IPS-NIHi7 (cell line): ENCODE results near the gene KAZALD1.
A peak's percentile ranks its signal among the peaks of the same experiment; 100 is the strongest.
"Not testable (repeated sequence)": the region's sequence is repeated elsewhere in the genome, so short reads cannot be mapped to it uniquely, and the experiment has no call there.

Experiments
- DNase-seq: peaks from one replicate; pipeline ENCODE4 v3.0.0; 2012; ENCODE audit warnings: mixed read lengths; ENCODE audit errors: extremely low spot score

Gene KAZALD1

GRCh38 chr10:101030496-101031127 lies 31.2 kb upstream of the KAZALD1 start:
- DNase-seq = no peak

DNA sequence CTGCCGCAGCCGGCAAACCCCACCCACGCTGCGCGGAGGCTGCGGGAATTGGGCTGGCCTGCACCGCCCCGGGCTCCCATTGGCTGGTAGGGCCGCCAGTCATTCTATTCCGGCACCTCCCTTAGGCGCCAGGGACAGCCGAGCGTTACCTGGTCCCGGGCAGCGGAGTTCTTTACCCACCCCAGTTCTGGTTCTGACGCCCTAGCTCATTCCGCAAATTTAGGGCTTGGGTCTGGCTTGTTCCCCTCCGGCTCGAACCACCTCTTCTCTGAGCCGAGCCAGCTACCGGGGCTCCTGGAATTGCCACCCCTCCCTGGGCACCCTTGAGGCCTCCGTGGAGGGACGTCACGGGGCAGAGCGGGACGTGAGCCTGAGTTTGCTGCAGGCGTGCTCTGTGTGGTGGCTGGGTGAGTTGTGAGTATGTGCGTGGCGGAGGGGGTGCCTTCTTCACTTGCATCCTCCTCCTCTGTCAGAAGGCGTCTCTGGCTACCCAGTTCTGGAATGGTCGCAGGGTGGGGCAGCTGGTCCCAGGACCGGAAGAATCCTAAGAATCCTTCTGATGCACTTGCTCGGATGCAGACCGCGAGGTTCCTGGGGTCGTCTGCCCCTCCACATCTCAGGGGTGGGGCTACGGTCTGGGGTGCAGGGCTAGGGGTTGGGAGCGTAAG lies 30.5 kb upstream of the KAZALD1 start, which contains the start of the genes PDZD7 and SFXN3:
Gene PDZD7 (minus strand): TSS at position 2 of the 668 bp plus-strand sequence. CDS start 910 bp downstream, outside the sequence.
Gene SFXN3 (plus strand): TSS at position 107 of the 668 bp plus-strand sequence. CDS start 3,461 bp downstream, outside the sequence.
- DNase-seq = peak; percentile 93

DNA sequence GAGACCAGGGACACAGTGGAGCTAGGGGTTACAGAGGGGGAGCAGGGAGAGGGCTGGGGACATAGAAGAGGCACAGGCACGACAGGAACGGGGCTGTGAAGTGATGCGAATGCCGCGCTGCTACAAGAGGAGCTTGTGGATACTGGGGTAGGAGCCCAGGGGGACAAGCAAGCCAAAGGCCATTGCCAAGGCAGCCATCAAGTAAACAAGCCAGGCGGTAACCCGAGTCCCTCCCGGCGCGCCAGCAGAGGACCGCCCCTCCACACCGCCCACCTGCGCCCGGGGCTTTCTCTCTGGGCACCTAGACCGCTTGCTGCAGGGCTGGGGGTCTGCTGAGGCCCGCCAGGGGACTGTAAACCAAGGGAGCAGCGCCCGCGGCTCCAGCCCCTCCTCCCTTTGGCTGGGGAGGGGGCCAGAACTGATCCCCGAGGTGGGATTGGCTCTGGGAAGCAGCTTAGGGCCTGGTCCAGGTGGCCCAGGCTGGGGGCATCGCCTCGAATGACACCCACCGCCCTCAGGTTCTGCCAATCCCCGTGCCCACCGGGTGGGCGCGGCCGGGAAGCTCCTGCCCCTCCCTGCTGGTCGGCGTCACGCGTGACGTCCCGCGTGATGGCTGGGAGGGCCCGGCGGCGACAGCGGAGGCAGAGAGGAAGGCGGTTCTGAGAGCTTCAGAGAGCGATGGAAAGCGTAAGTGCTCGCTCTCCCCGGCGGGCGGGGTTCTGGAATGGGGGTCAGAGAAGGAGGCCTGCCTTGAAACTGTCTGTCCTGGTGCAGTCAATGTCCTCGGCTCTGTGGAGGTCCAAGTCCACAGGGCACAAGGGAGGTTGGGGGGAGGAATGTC lies 29.8 kb upstream of the KAZALD1 start:
- no peak for DNase-seq

DNA sequence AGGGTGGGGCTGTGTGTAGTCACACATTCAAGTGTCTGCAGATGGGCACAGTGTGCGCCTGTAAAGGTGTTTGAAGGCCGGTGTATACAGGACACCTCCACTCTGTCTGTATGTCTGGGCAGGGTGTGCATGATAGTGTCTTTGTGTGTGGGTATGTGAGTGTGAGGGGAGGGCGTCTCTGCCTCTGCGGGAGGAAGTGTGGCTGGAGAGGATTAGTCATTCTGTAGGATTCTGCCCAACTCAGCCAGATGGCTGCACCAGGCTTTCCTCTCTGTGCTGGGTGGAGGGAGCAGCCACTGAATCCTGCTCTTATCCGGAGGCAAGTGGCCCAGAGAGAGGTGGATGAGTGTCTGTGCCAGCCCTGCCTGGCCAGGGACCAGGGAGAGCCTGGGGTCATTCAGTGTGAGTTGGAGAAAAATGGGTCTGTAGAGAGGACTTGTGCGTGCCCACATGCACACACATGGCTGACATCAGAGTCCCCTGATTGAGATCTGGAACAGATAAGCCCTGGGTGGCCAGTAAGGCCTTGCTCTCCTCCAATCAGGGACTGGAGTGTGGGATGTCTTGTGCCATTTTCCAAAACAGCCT lies 29.1 kb upstream of the KAZALD1 start:
- no peak for DNase-seq

DNA sequence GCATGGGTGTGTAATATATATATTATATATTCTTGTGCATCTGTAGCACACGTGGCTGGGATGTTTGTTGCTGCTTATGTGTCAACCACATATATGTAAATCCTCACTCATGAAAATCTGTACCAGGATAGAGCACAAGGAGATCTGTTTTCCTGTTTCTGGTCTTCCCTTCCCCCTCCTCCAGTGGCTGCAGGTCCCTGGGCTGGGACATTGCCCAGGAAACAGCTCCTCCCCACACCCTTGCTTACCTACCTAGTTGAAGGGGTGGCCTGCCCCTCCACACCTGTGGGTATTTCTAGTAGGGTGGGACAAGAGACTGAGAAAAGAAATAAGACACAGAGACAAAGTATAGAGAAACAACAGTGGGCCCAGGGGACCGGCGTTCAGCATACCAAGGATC lies 28.5 kb upstream of the KAZALD1 start:
- no peak for DNase-seq

GRCh38 chr10:101034404-101034803 lies 27.4 kb upstream of the KAZALD1 start:
- not testable (repeated sequence) for DNase-seq

DNA sequence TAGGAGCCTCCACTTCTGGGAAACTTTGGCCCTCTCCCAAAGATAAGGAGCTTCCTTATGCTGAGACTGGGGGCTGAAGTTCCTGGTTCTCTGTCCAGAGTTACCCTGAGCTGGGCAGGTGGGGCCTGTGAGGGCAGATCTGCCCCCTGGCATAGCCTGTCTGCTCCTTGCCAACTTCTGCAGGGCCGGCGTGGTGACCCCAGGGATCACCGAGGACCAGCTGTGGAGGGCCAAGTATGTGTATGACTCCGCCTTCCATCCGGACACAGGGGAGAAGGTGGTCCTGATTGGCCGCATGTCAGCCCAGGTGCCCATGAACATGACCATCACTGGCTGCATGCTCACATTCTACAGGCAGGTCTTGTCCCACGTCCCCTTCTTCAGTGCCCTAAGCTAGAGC lies 26.5 kb upstream of the KAZALD1 start:
- DNase-seq = no peak

DNA sequence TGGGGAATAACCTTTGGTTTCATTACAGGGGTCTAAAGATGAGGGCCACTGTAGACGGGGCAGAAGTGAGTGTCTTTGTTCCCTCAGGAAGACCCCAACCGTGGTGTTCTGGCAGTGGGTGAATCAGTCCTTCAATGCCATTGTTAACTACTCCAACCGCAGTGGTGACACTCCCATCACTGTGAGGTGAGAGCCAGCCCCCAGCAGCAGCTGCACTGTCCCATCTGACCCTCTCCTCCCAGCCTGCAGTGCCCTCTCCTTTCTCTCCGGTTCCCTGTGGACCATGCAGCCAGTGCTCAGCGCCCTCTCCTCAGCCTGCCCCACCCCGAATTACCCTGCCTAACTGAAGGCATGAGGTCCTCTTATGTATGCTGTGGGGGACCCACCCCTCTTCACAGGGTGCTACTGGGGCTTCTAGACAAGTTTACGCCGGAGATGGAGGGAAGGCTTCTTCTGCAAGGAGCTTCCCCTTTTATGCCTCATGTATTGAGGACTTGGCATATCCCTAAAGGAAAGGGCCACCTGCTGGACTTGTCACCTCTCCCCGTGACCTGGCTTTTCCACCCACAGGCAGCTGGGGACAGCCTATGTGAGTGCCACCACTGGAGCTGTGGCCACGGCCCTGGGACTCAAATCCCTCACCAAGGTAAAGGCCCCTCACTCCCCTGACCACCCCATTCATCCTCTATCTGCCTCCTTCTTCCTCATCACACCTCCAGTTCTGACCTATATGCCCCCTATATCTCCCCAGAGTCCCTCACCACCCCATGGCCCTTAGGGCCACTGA lies 25.7 kb upstream of the KAZALD1 start:
- no peak for DNase-seq

DNA sequence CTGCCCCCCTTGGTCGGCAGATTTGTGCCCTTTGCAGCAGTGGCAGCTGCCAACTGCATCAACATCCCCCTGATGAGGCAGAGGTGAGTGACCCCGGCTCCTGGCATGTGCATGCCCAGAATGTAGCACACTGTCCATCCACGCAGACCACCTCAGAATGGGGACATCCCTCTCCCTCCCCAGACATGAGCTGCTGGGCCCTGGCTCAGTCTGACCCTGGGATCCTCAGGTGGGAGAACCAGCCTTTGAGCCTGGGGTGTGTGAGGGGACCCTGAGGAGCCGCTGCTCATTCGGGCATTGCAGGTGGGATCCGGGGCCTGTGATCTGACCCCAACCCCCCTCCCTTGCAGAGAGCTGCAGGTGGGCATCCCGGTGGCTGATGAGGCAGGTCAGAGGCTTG lies 25.1 kb upstream of the KAZALD1 start:
- DNase-seq = no peak

GRCh38 chr10:101038484-101038883 lies 23.3 kb upstream of the KAZALD1 start:
- peak; percentile 35 for DNase-seq

- DNase-seq = no peak
Observed at GRCh38 chr10:101040061-101040460, 21.7 kb upstream of the KAZALD1 start.

DNA sequence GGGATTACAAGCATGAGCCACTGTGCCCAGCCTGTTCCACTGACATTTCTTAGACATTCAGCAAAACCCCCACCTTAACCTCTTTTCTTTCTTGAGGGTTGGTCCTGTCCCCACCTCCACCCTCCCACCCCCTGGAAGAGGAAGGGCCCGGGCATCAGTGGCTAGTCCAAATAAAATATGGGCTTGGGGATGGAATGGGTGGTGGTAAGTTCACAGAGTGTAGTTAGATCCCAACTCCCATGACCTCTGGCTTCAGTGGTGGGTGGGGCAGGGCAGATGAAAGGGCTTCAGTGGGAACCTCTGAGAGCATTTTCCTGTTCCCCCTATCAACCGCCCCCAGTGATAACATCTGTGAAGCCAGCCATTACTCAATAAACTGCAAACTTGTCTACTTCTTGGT lies 20.9 kb upstream of the KAZALD1 start:
- DNase-seq = no peak

DNA sequence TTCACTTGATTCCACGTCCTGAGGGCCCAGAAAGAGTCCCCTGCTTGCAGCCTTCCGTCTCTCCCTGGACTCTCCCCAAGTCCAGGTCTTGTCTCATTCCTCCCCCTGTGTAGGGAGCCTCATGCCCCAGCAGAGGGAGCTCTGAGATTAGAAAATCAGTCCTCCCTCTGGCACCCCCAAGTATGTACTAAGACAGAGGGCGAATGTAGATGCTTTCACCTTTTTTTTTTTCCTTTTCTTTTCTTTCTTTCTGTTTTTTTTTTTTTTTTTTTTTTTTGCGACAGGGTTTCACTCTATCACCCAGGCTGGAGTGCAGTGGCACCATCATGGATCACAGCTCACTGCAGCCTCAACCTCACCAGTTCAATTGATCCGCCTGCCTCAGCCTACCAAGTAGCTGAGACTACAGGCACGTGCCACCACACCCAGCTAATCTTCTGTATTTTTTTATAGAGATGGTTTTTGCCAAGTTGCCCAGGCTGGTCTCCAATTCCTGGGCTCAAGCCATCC lies 20.5 kb upstream of the KAZALD1 start:
- peak; percentile 80 for DNase-seq

- DNase-seq = no peak
Observed at GRCh38 chr10:101042118-101042517, 19.7 kb upstream of the KAZALD1 start.

GRCh38 chr10:101042667-101043362 lies 19.0 kb upstream of the KAZALD1 start:
- DNase-seq = peak; percentile 93

- DNase-seq = no peak
Observed at GRCh38 chr10:101043363-101043707, 18.5 kb upstream of the KAZALD1 start.

DNA sequence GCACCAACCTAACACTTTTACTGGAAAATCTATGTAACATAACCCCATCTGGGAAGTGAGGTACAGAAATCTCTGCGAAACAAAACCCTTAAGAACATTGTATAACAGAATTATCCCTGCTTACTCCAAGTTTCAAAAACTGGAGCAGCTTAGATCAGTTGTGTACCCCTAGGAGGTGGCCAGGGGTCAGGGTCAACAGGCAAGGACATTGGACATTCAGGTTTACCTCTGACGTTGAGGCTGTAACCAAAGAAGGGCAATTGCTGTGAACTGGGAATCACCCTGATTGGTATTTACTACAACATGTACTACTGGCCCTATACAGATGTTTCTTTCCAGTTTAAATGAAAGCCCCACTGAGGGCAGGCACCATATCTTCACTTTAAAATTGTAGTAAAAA lies 17.7 kb upstream of the KAZALD1 start:
- DNase-seq = no peak

- no peak for DNase-seq
Observed at GRCh38 chr10:101046332-101047238, 15.2 kb upstream of the KAZALD1 start.

DNA sequence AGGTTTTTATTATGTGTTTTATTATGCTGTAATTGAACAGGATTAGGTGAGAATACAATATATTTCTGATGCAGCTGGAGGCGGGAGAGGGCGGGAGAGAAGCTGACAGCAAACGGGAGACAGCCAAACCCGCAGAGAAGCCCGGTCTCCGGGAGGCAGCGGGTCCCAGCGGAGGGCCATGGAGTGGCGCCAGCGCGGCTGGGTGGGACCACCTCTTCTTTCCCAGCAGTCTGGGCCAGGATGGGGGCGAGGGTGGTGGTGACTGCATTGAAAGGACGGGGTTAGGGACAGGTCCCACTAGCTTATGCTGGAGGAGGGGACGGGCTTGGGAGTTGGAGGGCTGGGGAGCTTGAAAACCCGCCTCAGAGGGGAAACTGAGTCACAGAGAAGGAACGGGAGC lies 14.5 kb upstream of the KAZALD1 start:
- no peak for DNase-seq
